COR-L47 (cell line): ENCODE measurements around the gene INMT.

Experiments used
- DNase-seq: peaks from one replicate; lab custom pipeline; 2025; lab: John Stamatoyannopoulos, UW

INMT gene

GRCh38 chr7:30788640-30789333 is 36.9 kb downstream of the INMT start:
- no peak for DNase-seq

- no peak for DNase-seq
These were observed 37.4 kb downstream of the INMT start for GRCh38 chr7:30789334-30789711.

DNA sequence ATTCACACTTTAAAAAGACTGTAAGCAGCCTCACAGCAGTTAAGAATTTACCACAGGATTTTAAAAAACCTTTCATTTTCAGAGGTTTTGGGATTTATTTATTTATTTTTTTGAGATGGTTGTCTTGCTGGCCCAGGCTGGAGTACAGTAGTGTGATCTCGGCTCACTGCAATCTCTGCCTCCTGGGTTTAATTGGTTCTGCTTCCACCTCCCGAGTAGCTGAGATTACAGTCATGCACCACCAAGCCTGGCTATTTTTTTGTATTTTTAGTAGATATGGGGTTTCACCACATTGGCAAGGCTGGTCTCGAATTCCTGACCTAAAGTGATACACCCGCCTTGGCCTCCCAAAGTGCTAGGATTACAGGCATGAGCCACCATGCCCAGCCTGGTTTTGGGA is 38.4 kb downstream of the INMT start:
- no peak for DNase-seq

- no peak for DNase-seq
These were observed 39.2 kb downstream of the INMT start for GRCh38 chr7:30791114-30791513.

GRCh38 chr7:30795161-30795948 is 43.4 kb downstream of the INMT start:
- DNase-seq, result no peak

- DNase-seq, result no peak
These were observed 44.4 kb downstream of the INMT start for GRCh38 chr7:30796105-30796869.

DNA sequence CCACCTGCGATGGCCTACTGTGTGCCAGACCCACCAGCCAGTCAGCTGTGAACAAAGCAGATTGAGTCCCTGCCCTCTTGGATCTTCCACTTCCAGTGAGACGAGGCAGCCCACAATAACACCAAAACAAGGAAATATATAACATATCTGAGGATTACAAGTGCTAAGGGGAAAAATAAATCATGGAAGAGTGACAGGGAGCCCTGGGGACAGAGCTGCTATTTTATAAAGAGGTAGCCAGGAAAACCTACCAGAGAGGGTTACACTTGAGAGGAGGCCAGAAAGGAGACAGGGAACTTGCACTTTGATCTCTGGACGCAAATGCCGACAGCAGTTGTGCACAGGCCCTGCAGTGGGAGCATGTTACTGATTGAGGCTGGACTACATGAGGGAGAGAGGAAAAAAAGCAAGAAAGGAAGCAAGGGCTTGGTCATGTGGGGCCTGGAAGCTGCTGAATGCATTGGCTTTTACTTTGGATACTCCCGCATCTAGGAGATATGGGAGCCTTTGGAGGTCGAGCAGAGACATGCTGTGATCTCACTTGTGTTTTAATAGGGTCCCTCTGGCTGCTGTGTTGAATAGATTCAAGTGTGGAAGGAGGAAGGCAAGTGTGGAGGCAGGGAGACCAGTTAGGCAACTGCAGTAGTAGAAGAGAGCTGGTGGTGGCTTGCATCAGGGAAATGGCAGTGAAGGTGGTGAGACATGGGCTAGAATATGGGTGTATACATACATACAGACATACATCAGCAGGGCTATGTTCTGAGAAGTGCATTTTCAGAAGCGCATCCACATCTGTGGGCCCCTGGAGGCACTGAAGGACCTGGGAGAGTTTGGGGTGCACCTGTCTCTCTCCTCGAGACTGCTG is 45.5 kb downstream of the INMT start:
- no peak for DNase-seq

- DNase-seq, result no peak
These were observed 47.5 kb downstream of the INMT start for GRCh38 chr7:30799206-30799975.

GRCh38 chr7:30799976-30800661 is 48.2 kb downstream of the INMT start:
- DNase-seq, result no peak

DNA sequence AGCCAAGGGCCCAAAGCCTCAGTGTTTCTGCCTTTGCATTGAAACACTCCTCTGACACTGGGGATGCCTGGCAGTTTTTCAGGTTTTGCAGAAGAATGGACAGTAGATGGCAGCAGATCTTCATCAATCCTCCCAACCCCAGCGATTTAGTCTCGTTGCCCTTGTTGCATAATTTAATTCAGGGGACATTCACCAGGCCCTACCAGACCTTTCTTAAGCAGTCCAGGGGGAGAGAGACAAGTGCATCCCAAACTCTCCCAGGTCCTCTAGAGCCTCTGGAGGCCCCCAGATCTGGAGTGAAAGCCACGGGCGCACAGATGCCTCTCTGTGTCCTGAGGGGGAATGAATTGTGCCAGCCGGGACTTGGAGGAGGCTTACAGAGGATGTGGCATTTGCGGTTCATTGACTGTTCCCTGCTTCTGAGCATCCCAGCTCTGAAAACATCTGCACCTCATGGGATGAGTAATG is 48.9 kb downstream of the INMT start:
- peak; percentile 58 for DNase-seq

- DNase-seq, result no peak
These were observed 50.9 kb downstream of the INMT start for GRCh38 chr7:30802812-30803211.

GRCh38 chr7:30804078-30804661 is 52.2 kb downstream of the INMT start:
- no peak for DNase-seq

- no peak for DNase-seq
These were observed 53.3 kb downstream of the INMT start for GRCh38 chr7:30805081-30805691.

GRCh38 chr7:30805931-30806330 is 54.0 kb downstream of the INMT start:
- no peak for DNase-seq
